ENCODE data around the gene NAXE.
"Not testable (repeated sequence)": the region's sequence is repeated elsewhere in the genome, so short reads cannot be mapped to it uniquely, and the experiment has no call there.

The NAXE gene

GRCh38 chr1:156623946-156624813 lies 32.6 kb downstream of the NAXE start:
- DNase-seq (ENCODE audit: low spot score) = peak; percentile 68

DNA sequence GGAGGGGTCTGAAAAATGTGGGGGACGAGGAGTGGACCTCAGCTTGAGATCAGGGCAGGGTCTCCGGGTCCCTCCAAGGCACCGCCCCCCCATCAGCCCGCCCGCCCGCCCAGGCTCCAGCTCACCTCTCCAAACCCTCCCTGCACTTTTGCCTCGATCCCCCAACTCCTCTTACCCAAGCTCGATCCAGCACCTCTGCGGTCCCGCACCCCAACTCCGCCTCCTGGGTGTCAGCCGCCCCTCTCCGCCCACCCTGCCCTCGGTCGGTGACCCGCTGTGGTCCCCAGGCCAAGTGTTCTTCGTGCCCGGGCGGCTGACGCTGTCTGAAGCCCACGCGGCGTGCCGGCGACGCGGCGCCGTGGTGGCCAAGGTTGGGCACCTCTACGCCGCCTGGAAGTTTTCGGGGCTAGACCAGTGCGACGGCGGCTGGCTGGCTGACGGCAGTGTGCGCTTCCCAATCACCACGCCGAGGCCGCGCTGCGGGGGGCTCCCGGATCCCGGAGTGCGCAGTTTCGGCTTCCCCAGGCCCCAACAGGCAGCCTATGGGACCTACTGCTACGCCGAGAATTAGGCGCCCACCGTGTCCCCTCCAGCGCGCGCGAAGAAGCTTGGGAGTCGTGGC lies 33.3 kb downstream of the NAXE start:
- DNase-seq (ENCODE audit: low spot score) = no peak

DNA sequence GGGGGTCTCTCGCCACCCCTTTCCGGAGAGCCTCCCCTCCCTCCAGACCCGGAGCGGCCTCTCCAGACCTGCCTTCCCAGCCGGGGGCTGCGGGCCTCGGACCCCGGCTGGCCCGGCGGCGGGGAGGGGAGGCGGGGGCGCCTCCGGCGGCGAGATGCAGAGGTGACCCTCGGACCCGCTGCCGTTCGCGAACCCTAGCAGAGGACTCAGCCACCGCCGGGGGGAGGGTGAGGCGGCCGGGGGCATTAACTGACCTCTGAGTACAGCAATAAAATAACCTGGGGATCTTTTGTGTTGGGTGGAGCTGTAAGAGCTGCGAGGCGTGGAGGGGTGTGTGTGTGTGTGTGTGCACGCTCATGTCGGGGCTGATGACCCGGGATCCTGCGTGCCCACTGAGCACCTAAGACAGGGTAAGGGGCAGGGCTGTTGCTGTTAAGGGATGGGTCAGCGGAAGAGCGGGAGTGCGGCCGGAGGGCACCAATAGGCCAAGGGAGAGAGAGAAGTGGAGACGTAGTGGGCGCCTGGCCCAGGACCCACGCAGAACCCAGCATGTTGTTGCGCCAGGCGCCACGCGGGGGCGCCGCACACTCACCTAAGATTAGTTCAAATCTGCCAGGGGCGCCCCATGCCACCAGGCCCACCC lies 34.0 kb downstream of the NAXE start:
- DNase-seq (ENCODE audit: low spot score) = peak; percentile 69

DNA sequence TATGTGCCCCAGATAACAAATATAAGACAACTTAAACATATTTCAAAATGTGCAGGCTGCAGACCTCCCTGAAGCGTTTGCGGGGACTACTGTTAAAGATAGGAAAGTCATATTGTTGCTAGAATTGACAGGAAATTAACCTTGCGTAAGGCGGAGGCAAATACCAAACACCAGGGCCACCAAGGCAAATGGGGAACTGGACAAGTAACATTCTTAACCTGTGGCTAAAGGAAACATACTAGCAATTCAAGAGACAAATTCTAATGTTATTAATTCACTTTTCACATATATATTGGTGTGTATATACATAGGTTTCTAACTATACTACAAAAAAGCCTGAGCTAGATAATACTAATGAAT lies 34.5 kb downstream of the NAXE start:
- DNase-seq (ENCODE audit: low spot score) = no peak

DNA sequence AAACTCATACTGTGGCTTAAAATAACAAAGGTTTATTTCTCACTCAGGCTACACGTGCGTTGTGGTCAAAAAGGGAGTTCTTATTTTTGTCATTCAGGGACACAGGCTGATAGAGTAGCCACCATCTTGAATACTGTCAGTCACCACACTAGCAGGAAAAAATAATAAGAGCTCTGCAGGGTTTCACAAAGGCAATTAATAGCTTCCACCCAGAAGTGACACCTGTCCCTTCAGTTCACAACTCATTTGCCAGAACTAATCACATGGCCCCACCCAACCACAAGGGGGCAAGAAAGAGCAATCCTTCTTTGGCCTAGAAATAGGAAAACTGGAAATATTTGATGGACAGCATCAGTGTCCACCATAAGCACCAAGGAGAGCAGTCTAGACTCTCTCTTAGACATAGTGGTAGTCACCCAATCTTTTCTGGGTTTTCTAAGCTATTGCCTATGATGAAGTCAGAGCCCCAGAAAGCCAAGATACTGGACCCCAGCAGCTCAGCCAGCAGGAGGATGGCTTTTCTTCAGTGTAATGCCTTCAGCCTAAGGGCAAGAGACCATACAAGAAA lies 35.8 kb downstream of the NAXE start:
- peak; percentile 64 for DNase-seq (ENCODE audit: low spot score)

- no peak for DNase-seq (ENCODE audit: low spot score)
Observed at GRCh38 chr1:156629823-156630449, 38.4 kb downstream of the NAXE start.

DNA sequence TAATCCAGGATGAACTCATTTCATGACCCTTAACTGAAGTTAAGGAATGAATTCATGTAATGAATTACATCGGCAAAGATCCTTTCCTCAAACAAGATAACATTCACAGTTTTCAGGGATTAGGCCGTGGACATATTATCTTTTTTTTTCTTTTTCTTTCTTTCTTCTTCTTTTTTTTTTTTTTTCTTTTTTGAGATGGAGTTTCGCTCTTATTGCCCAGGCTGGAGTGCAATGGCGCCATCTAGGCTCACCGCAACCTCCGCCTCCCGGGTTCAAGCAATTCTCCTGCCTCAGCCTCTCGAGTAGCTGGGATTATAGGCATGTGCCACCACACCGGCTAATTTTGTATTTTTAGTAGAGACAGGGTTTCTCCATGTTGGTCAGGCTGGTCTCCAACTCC lies 39.6 kb downstream of the NAXE start:
- not testable (repeated sequence) for DNase-seq (ENCODE audit: low spot score)

GRCh38 chr1:156632355-156632754 lies 40.8 kb downstream of the NAXE start:
- no peak for DNase-seq (ENCODE audit: low spot score)

DNA sequence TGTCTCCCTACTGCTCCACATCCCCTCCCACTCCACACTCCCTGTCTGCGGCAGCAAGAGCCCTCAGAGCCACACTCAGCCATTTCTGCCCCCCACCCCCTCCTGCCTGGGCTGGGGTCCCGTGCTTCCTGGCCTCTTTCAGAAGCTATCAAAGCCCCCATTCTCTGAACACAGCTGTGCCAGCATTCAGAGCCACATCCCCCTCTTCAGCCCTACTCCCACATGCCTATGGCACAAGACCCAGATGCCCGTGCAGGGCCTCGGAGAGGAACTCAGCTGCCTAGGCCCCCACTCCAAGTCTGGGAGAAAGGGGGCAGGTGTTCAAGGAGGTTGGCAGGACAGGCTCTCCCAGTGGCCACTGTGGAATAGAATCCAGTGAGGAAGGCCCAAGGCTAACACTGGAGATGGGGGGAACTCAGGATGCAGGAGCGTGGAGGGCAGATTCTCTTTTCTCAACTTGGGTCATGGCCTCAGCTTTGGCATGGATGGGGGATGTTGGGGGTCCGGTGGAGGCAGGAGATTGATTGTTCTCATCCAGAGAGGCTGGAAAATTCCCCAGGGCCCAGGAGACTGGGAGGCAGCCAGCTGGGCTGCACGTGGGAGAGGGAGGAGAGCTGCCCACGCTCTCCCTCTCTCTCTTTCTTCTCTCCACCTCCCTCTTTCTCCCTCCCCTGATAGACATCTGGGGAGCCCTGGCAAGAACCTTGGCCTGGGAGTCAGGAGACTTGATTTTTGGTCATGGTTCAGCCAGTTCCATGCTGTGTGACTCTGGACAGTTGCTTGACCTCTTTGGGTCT lies 46.8 kb downstream of the NAXE start:
- no peak for DNase-seq (ENCODE audit: low spot score)

DNA sequence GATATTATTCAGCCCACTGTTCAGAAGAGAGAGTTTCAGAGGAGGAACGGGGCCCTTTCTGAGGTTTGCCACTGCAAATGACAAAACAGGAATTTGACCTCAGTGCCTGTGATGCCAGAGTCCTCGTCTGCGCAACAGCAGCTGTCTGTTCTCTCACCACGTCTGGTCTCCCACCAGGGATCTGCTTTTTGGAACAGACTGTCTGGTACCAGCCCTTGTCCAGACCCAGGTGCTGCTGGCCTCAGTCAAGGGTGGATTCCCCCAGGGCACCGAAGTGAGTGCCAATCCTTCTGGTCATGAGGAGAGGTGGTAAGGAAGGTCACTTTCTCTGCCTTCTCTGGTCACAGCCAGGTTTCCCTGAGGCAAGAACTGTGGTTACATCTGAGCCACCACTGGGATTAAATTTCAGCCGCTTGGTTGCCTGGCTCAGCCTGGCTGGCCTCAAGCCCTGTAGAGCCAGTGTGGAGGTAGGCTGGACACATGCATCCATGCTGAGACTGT lies 48.1 kb downstream of the NAXE start:
- peak; percentile 47 for DNase-seq (ENCODE audit: low spot score)

DNA sequence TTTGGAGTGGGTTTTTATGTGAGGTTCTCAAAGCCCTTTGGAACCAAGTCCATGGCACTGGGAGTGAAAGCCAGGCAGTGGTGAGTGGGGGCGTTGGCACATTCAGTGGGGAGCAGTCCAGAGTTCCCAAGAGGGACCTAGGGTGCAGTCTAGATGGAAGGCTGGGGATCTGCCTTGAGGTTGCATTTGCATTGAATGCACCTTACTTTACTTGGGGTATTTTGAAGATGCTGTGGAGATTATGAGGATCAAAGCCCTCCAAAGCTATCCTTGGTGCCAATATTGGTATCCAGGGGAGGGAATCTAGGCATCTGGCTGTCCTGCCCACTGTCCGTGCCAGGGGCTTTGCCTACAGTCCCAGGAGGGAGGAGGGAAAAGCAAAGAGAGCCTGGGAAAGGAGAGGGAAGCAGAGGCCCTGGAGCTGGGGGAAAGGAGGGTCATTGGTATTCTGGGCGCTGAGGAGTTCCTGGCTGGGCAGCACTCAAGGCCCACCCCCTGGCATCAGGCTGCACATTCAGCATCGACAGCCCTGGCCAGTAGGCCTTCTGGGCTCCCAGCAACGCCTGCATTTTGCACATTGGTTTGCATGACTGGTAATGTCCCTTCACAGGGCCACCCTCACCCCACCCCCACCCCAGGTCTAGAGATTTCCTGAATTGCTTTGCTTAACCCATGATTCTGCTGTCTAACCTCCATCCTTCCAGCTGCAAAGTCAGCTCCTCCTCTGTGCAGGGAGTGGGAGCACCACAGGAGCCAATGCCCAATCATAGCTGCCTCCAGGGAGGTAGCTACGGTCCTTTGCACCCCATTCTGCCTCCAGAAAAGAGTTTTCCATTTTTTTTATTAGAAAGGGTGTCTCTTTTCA lies 49.5 kb downstream of the NAXE start:
- DNase-seq (ENCODE audit: low spot score) = no peak

GRCh38 chr1:156641761-156642264 lies 50.2 kb downstream of the NAXE start, which contains the start of gene BCAN:
Gene BCAN, plus strand, starts transcription at chr1:156642117. Its CDS starts 3,938 bp downstream, at chr1:156646055.
- DNase-seq (ENCODE audit: low spot score) = peak; percentile 58

DNA sequence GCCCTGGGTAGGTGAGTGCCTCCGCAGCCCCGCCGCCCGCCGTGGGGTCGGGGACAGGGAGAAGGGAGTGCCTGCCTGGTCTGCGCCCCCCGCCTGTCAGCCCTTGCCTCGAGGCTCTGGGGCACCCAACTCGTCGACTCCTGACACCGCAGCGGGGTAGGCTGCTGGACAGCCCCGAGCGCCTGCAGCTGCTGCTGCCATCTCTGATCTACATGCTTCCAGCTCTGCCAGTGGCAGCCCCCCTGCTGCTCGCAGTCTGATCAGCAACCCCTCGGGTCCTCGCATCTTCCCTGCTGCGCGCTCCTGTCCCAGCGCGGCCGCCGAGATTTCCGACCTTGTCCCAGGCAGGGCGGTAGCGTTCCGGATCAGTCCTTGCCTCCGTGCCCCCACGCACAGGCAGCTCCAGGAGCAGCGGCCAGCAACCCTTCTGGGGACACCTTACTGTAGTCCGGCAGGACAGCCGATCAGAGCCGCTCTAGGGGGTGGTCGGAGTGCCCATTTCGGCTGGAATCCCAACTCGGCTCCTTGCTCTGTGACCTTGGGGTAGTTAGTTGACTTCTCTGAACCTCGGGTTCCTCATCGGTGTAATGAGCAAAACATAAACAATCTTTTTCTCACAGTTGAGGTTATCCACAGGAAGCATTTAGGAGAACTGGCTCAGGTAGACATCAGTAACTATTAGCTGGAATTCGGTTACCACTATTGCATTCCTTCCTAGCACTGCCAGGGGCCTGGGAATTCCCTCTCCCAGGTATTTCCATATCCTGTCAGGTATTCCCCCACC lies 50.9 kb downstream of the NAXE start:
- no peak for DNase-seq (ENCODE audit: low spot score)

GRCh38 chr1:156643049-156643777 lies 51.6 kb downstream of the NAXE start:
- DNase-seq (ENCODE audit: low spot score) = peak; percentile 48

- no peak for DNase-seq (ENCODE audit: low spot score)
Observed at GRCh38 chr1:156643778-156644092, 52.2 kb downstream of the NAXE start.
